NCI-H2029 (cell line): ENCODE data around the gene GLI1.
"Not testable (repeated sequence)": the region's sequence is repeated elsewhere in the genome, so short reads cannot be mapped to it uniquely, and the experiment has no call there.

Experiments used
- DNase-seq: peaks from one replicate; lab custom pipeline; 2025; lab: John Stamatoyannopoulos, UW

The GLI1 gene

GRCh38 chr12:57498132-57498502 is 38.5 kb downstream of the GLI1 start:
- DNase-seq, result no peak

GRCh38 chr12:57498571-57498970 is 39.0 kb downstream of the GLI1 start:
- DNase-seq, result no peak

- no peak for DNase-seq
Observed at GRCh38 chr12:57500213-57500612, 40.6 kb downstream of the GLI1 start.

- DNase-seq, result not testable (repeated sequence)
Observed at GRCh38 chr12:57502311-57502969, 42.9 kb downstream of the GLI1 start.

GRCh38 chr12:57506541-57506940 is 47.0 kb downstream of the GLI1 start:
- DNase-seq, result not testable (repeated sequence)

GRCh38 chr12:57507796-57508195 is 48.2 kb downstream of the GLI1 start:
- not testable (repeated sequence) for DNase-seq

GRCh38 chr12:57511161-57511560 is 51.6 kb downstream of the GLI1 start:
- DNase-seq, result no peak

DNA sequence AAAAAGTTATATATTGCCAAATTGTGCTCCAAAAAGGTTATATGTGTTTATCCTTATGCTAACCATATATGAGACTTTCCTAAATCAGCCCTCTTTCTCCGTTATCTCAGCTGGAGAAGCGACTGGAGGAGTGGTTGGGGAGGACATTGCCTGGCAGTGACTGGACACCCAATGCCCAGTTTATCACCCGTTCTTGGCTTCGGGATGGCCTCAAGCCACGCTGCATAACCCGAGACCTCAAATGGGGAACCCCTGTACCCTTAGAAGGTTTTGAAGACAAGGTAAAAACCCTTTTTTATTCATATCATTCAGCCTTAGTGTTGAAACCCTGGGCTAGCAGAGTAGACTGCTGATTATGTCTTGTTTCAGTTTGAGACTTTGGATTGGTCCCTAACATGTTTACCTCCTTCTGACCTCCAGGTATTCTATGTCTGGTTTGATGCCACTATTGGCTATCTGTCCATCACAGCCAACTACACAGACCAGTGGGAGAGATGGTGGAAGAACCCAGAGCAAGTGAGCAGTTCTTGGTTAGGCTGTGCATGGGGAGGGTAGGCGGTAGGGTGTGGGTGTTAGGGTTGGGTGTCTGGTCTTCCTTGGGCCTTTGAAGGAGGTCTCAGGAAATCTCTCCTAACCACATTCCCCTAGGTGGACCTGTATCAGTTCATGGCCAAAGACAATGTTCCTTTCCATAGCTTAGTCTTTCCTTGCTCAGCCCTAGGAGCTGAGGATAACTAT is 52.2 kb downstream of the GLI1 start:
- DNase-seq, result no peak

GRCh38 chr12:57512665-57513064 is 53.1 kb downstream of the GLI1 start:
- DNase-seq, result no peak

- no peak for DNase-seq
Observed at GRCh38 chr12:57513266-57513665, 53.7 kb downstream of the GLI1 start.

DNA sequence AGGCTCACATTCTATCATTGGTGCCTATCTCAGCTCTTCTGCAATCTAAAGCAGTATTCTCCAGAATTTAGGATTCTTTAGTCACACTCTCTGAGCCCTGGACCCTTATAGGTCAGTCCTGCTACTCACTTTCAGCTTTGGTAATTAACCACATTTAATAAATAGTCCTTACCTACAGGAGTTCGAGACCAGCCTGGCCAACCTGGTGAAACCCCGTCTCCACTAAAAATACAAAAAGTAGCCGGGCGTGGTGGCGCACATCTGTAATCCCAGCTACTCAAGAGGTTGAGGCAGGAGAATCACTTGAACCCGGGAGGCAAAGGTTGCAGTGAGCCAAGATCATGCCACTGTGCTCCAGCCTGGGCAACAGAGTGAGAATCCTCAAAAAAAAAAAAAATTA is 54.1 kb downstream of the GLI1 start:
- not testable (repeated sequence) for DNase-seq

GRCh38 chr12:57514246-57514645 is 54.7 kb downstream of the GLI1 start:
- not testable (repeated sequence) for DNase-seq

DNA sequence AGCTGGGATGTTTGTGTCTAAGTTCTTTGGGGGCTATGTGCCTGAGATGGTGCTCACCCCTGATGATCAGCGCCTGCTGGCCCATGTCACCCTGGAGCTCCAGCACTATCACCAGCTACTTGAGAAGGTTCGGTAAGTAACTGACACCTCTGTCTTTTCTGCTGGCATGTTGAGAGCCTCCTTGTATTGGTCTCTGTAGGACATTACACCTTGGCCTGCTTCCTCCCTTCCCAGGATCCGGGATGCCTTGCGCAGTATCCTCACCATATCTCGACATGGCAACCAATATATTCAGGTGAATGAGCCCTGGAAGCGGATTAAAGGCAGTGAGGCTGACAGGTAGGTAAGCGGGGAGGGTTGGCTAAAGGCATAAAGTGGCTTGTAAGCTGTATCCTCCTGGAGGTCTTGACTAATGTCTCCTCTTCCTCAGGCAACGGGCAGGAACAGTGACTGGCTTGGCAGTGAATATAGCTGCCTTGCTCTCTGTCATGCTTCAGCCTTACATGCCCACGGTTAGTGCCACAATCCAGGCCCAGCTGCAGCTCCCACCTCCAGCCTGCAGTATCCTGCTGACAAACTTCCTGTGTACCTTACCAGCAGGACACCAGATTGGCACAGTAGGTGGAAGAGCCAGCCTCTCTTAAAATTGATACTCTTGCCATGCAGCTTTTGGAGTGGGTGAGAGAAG is 55.3 kb downstream of the GLI1 start:
- no peak for DNase-seq

GRCh38 chr12:57515408-57515933 is 55.9 kb downstream of the GLI1 start:
- no peak for DNase-seq

DNA sequence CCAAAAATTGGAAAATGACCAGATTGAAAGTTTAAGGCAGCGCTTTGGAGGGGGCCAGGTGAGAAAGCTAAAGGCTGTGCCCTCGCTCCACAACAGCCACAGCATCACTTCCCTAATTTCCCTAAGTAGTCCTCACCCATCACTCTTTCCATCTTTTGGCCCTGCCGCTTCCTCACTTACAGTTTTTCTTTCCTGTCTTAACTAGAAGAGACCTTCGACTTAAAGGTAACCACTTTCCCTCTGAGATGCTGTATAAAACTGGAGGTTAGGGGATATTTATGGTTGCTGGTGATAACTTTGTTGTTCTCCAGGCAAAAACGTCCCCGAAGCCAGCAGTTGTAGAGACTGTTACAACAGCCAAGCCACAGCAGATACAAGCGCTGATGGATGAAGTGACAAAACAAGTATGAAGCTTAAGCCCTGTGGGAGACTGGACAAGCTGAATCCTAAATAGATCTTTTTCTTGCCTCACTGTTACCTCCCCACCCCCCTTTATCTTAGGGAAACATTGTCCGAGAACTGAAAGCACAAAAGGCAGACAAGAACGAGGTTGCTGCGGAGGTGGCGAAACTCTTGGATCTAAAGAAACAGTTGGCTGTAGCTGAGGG is 56.5 kb downstream of the GLI1 start:
- DNase-seq, result no peak

DNA sequence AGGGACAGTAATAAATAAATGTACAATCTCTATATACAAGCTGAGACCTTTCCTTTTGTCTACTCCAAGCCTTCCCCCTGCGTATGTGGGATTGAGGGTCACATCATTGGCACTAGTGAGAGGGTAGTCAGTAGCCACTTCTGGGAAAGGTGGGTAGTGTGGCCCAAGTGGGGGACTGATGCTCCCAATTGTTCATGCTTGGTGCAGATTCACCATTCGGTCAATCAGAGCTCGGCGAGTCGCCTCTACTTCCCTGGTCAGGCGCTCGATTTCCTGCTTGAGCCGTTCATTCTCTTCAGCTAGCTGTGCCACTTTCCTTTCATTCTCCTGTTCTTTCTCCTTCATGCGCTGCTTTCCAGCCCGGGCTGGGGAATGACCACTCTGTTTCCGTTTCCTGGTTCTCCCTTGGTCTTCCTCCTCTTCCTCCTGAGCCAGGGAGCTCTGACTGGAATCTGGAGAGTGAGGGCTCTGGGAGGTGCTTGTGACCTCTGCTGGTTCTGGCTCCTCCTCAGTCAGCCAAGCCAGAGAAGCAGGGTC is 57.1 kb downstream of the GLI1 start:
- DNase-seq, result no peak

- no peak for DNase-seq
Observed at GRCh38 chr12:57517187-57517586, 57.6 kb downstream of the GLI1 start.

DNA sequence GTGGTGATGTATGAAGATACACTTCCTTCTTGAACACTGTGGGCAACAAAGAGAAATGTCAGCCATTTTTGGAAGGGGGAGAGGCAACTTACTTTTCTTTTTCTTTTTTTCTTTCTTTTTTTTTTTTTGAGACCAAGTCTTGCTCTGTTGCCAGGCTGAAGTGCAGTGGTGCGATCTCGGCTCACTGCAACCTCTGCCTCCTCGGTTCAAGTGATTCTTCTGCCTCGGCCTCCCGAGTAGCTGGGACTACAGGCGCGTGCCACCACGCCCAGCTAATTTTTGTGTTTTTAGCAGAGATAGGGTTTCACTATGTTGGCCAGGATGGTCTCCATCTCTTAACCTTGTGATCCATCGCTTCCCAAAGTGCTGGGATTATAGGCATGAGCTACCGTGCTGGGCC is 58.1 kb downstream of the GLI1 start:
- DNase-seq, result not testable (repeated sequence)

GRCh38 chr12:57518176-57518919 is 58.8 kb downstream of the GLI1 start:
- DNase-seq, result no peak

GRCh38 chr12:57518920-57519795 is 59.6 kb downstream of the GLI1 start:
- DNase-seq, result no peak

- peak; percentile 19 for DNase-seq
Observed at GRCh38 chr12:57519796-57520052, 60.1 kb downstream of the GLI1 start.
